ENCODE data around the gene APOA1. TPM values are rescaled to one million over a fixed set of nuclear protein-coding genes. Genes with fewer than 3 reads are reported as not detected.

Gene APOA1
- total and polyA plus RNA-seq, 7 donors = 0.32 to 3.0 (median 0.55) TPM; not detected in 2

GRCh38 chr11:116797816-116798215 lies 39.6 kb downstream of the APOA1 start:
- no peak for DNase-seq
- 46 to 84% methylated on average over 5 of the region's 5 CpGs for WGBS, 2 donors
- Histone ChIP-seq H3K27ac (no peak overlapping the region), H3K27me3 (no peaks in the 10 kb centered on the region), H3K36me3 (no peaks in the 10 kb centered on the region), H3K4me1 (no peaks in the 10 kb centered on the region), H3K9me3 (no peaks in the 10 kb centered on the region), H3K4me3 (no peak overlapping the region)
- intact Hi-C loops (cut with DNase I) = no loop called here
- TF ChIP-seq CTCF (IDR thresholded peaks at IDR 0.05) = no peak
- no peak for TF ChIP-seq POLR2AphosphoS5 (IDR thresholded peaks at IDR 0.05)
- no peak for TF ChIP-seq POLR2A (IDR thresholded peaks at IDR 0.05)
- no peak for TF ChIP-seq EP300 (IDR thresholded peaks at IDR 0.05)

- intact Hi-C loops (cut with DNase I) = no loop called here
- Histone ChIP-seq H3K9me3 (no peaks in the 10 kb centered on the region), H3K27ac (no peak overlapping the region), H3K4me3 (no peak overlapping the region), H3K27me3 (no peaks in the 10 kb centered on the region), H3K36me3 (no peaks in the 10 kb centered on the region), H3K4me1 (peaks cover 0 to 2% (median 2%) of the 10 kb centered on the region in 4 donors)
- 86 to 88% methylated on average over 1 of the region's 1 CpG for WGBS, 2 donors
- DNase-seq = no peak
- TF ChIP-seq POLR2A (IDR thresholded peaks at IDR 0.05) = no peak
- TF ChIP-seq POLR2AphosphoS5 (IDR thresholded peaks at IDR 0.05) = no peak
- no peak for TF ChIP-seq EP300 (IDR thresholded peaks at IDR 0.05)
- TF ChIP-seq CTCF (IDR thresholded peaks at IDR 0.05) = no peak
These were observed 40.9 kb downstream of the APOA1 start for GRCh38 chr11:116796548-116796947.

GRCh38 chr11:116794851-116795250 lies 42.6 kb downstream of the APOA1 start:
- H3K27ac ChIP-seq = no peak overlapping the region
- no peaks in the 10 kb centered on the region for H3K36me3 ChIP-seq
- no peak for DNase-seq
- TF ChIP-seq POLR2AphosphoS5 (IDR thresholded peaks at IDR 0.05) (no peak), POLR2A (IDR thresholded peaks at IDR 0.05) (no peak), EP300 (IDR thresholded peaks at IDR 0.05) (no peak), CTCF (IDR thresholded peaks at IDR 0.05) (no peak)
- no peaks in the 10 kb centered on the region for H3K9me3 ChIP-seq
- intact Hi-C loops (cut with DNase I) = no loop called here
- no peaks in the 10 kb centered on the region for H3K27me3 ChIP-seq
- 89 to 90% methylated on average over 2 of the region's 2 CpGs for WGBS, 2 donors
- H3K4me1 ChIP-seq = peaks cover 0 to 8% (median 8%) of the 10 kb centered on the region in 4 donors
- no peak overlapping the region for H3K4me3 ChIP-seq

GRCh38 chr11:116793772-116794097 lies 43.7 kb downstream of the APOA1 start:
- H3K27ac ChIP-seq = no peak overlapping the region
- peaks cover 0 to 10% (median 8%) of the 10 kb centered on the region in 4 donors for H3K4me1 ChIP-seq
- no peak overlapping the region for H3K4me3 ChIP-seq
- intact Hi-C loops (cut with DNase I) = no loop called here
- WGBS, 2 donors = 98 to 100% methylated on average over 1 of the region's 1 CpG
- DNase-seq = no peak
- no peaks in the 10 kb centered on the region for H3K9me3 ChIP-seq
- H3K27me3 ChIP-seq = no peaks in the 10 kb centered on the region
- TF ChIP-seq CTCF (IDR thresholded peaks at IDR 0.05) (no peak), POLR2AphosphoS5 (IDR thresholded peaks at IDR 0.05) (no peak), POLR2A (IDR thresholded peaks at IDR 0.05) (no peak), EP300 (IDR thresholded peaks at IDR 0.05) (no peak)
- no peaks in the 10 kb centered on the region for H3K36me3 ChIP-seq

Measured in sigmoid colon (tissue), 7 donors.